Activated CD8-positive, alpha-beta T cell treated with anti-CD3 and anti-CD28 coated beads for 36 hours (primary cell): Measurements from ENCODE around the gene SH3D19. TPM values are rescaled to one million over a fixed set of nuclear protein-coding genes. Genes with fewer than 3 reads are reported as not detected.
A peak's percentile ranks its signal among the peaks of the same experiment; 100 is the strongest.
"Not testable (repeated sequence)": the region's sequence is repeated elsewhere in the genome, so short reads cannot be mapped to it uniquely, and the experiment has no call there.

Experiments used
- ATAC-seq: fragments of 200-7000 bp; cut with Tn5 transposase; one replicate; pipeline ENCODE4 v1.10.0; 2021; ENCODE audit warnings: mild to moderate bottlenecking, moderate library complexity
- CTCF ChIA-PET: fragments of 350-600 bp; sonication (Branson Sonifier 250); formaldehyde crosslinking; loops from one replicate; lab custom pipeline; 2021; ENCODE audit warnings: antibody characterized with exemption; lab: Charles Lee
- POLR2A ChIA-PET: fragments of 350-600 bp; sonication (Branson Sonifier 250); formaldehyde crosslinking; loops from one replicate; lab custom pipeline; 2021; ENCODE audit warnings: antibody characterized with exemption; lab: Charles Lee
- DNase-seq: peaks from one replicate; pipeline ENCODE4 v3.0.0-alpha.2; 2020
- H3K27ac Mint-ChIP-seq: one replicate; pipeline ENCODE4 v1.8.0; 2021; ENCODE audit warnings: mild to moderate bottlenecking, mixed read lengths
- H3K27me3 Mint-ChIP-seq: one replicate; pipeline ENCODE4 v1.8.0; 2021; ENCODE audit warnings: mixed read lengths
- H3K36me3 Mint-ChIP-seq: one replicate; pipeline ENCODE4 v1.8.0; 2021; ENCODE audit warnings: low read depth, mixed read lengths
- H3K4me1 Mint-ChIP-seq: one replicate; pipeline ENCODE4 v1.8.0; 2021; ENCODE audit warnings: low read depth, mixed read lengths
- H3K4me3 Mint-ChIP-seq: one replicate; pipeline ENCODE4 v1.8.0; 2021; ENCODE audit warnings: mild to moderate bottlenecking, moderate library complexity, mixed read lengths
- H3K9me3 Mint-ChIP-seq: one replicate; pipeline ENCODE4 v1.8.0; 2021; ENCODE audit warnings: mixed read lengths
- CTCF ChIP-seq: fragments of 200-600 bp; IDR thresholded peaks from one replicate; pipeline ENCODE4 v1.8.0; 2022; ENCODE audit warnings: antibody characterized with exemption, mild to moderate bottlenecking
- intact Hi-C: fragments of 100-400 bp; cut with micrococcal nuclease; formaldehyde crosslinking; loops from one replicate; pipeline ENCODE4 v1.10.0; 2022
- total RNA-seq, 2 experiments: library from RNA; stranded (reverse); gene quantifications; one replicate each; pipeline ENCODE4 v1.2.3, GENCODE V29; 2021

The SH3D19 gene
- total RNA-seq, 2 experiments from 2014 or later, result not detected

- ChIA-PET CTCF (no interaction called here), POLR2A (interaction anchor here (0.6 kb wide), 1 partner anchor 200 kb away, joined by 3 read pairs; no protein-coding TSS in a partner anchor)
- TF ChIP-seq CTCF, result no peak
- peaks cover 6% of the 10 kb centered on the region for H3K27me3 Mint-ChIP-seq
- no peaks in the 10 kb centered on the region for H3K4me1 Mint-ChIP-seq
- no peak for DNase-seq
- H3K27ac Mint-ChIP-seq, result no peak overlapping the region
- H3K9me3 Mint-ChIP-seq, result no peaks in the 10 kb centered on the region
- ATAC-seq, result no peak
- intact Hi-C loops, result no loop called here
- H3K36me3 Mint-ChIP-seq, result no peaks in the 10 kb centered on the region
- H3K4me3 Mint-ChIP-seq, result no peak overlapping the region
Observed at GRCh38 chr4:151091047-151091446, 234.4 kb downstream of the SH3D19 start.

- ChIA-PET CTCF (no interaction called here), POLR2A (interaction anchor here (1.9 kb wide), 1 partner anchor 12 kb away, joined by 9 read pairs; the partner anchor contains the start of gene RPS3A)
- TF ChIP-seq CTCF, result no peak
- no peak for DNase-seq
- Mint-ChIP-seq H3K27me3 (no peaks in the 10 kb centered on the region), H3K4me3 (no peak overlapping the region), H3K4me1 (no peaks in the 10 kb centered on the region), H3K9me3 (no peaks in the 10 kb centered on the region), H3K27ac (no peak overlapping the region), H3K36me3 (no peaks in the 10 kb centered on the region)
- no peak for ATAC-seq
- intact Hi-C loops, result no loop called here
Observed at GRCh38 chr4:151087467-151087866, 237.9 kb downstream of the SH3D19 start.

- H3K9me3 Mint-ChIP-seq, CTCF ChIA-PET, H3K4me3 Mint-ChIP-seq, H3K27ac Mint-ChIP-seq, H3K36me3 Mint-ChIP-seq, H3K4me1 Mint-ChIP-seq, intact Hi-C loops, H3K27me3 Mint-ChIP-seq, POLR2A ChIA-PET: not testable (repeated sequence)
- ATAC-seq (peak; percentile 65), DNase-seq (peak; percentile 34)
Observed at GRCh38 chr4:151077978-151078377, 247.4 kb downstream of the SH3D19 start.

- ATAC-seq, result no peak
- no peak for TF ChIP-seq CTCF
- Mint-ChIP-seq H3K27me3 (peaks cover 7% of the 10 kb centered on the region), H3K4me3 (no peak overlapping the region), H3K4me1 (peaks cover 2% of the 10 kb centered on the region), H3K36me3 (no peaks in the 10 kb centered on the region), H3K27ac (no peak overlapping the region), H3K9me3 (no peaks in the 10 kb centered on the region)
- POLR2A ChIA-PET, result interaction anchor here (1.7 kb wide), 1 partner anchor 24 kb away, joined by 4 read pairs; no protein-coding TSS in a partner anchor
- CTCF ChIA-PET, result interaction anchor here (1.0 to 1.1 kb wide), 3 partner anchors 8 to 207 kb away, joined by 3 read pairs; no protein-coding TSS in a partner anchor
- DNase-seq, result no peak
- intact Hi-C loops, result no loop called here
Observed at GRCh38 chr4:151074416-151074916, 250.9 kb downstream of the SH3D19 start.

Other genes starting within 250 kb of the SH3D19 start
- gene RPS3A, start 226.0 kb downstream of the SH3D19 start, total RNA-seq, result 1,000 to 10,000 TPM; 3,072 to 3,095 TPM
- gene PRSS48, start 48.4 kb downstream of the SH3D19 start, total RNA-seq, result not detected
- gene FHIP1A, start 83.6 kb upstream of the SH3D19 start, total RNA-seq, result under 1 TPM; 0.76 to 0.86 TPM